GM19035 (cell line): ENCODE data around the gene LMAN2L.

Experiments used
- ATAC-seq: cut with Tn5 transposase; IDR thresholded peaks from one replicate; pipeline ENCODE4 v1.9.1; 2021; ENCODE audit not compliant: unreplicated experiment

Gene LMAN2L

GRCh38 chr2:96716388-96716787 is 23.5 kb downstream of the LMAN2L start:
- no peak for ATAC-seq

GRCh38 chr2:96715658-96716057 is 24.2 kb downstream of the LMAN2L start:
- ATAC-seq, result no peak

GRCh38 chr2:96710985-96711384 is 28.9 kb downstream of the LMAN2L start:
- no peak for ATAC-seq

- no peak for ATAC-seq
These were observed 36.7 kb downstream of the LMAN2L start for GRCh38 chr2:96703021-96703751.

- ATAC-seq, result no peak
These were observed 37.6 kb downstream of the LMAN2L start for GRCh38 chr2:96702098-96702785.

- no peak for ATAC-seq
These were observed 38.2 kb downstream of the LMAN2L start for GRCh38 chr2:96701636-96702035.

GRCh38 chr2:96700086-96700485 is 39.8 kb downstream of the LMAN2L start:
- ATAC-seq, result no peak

GRCh38 chr2:96699621-96700020 is 40.2 kb downstream of the LMAN2L start:
- no peak for ATAC-seq

GRCh38 chr2:96699021-96699420 is 40.8 kb downstream of the LMAN2L start:
- ATAC-seq, result no peak

- no peak for ATAC-seq
These were observed 41.5 kb downstream of the LMAN2L start for GRCh38 chr2:96698221-96698861.

- no peak for ATAC-seq
These were observed 42.4 kb downstream of the LMAN2L start for GRCh38 chr2:96697476-96697875.

GRCh38 chr2:96695602-96696001 is 44.3 kb downstream of the LMAN2L start:
- ATAC-seq, result no peak

- no peak for ATAC-seq
These were observed 44.9 kb downstream of the LMAN2L start for GRCh38 chr2:96694816-96695455.

- no peak for ATAC-seq
These were observed 45.6 kb downstream of the LMAN2L start for GRCh38 chr2:96694279-96694678.

GRCh38 chr2:96693286-96694200 is 46.3 kb downstream of the LMAN2L start:
- ATAC-seq, result no peak

GRCh38 chr2:96692094-96692971 is 47.5 kb downstream of the LMAN2L start:
- no peak for ATAC-seq

GRCh38 chr2:96691022-96691612 is 48.7 kb downstream of the LMAN2L start:
- ATAC-seq, result no peak

GRCh38 chr2:96690306-96691021 is 49.4 kb downstream of the LMAN2L start:
- ATAC-seq, result no peak
